ENCODE data around the gene C10orf62. TPM values are rescaled to one million over a fixed set of nuclear protein-coding genes. Genes with fewer than 3 reads are reported as not detected.
A peak's percentile ranks its signal among the peaks of the same experiment; 100 is the strongest.

The C10orf62 gene
- total and polyA plus RNA-seq, 9 of the 15 experiments (the other 6 are each of a cell fraction or from before 2014, with no cell fraction given), result not detected

- TF ChIP-seq GMEB1 (CRISPR knock-in tag; IDR thresholded peaks at IDR 0.05), result no peak
- TF ChIP-seq RBM17 (IDR thresholded peaks at IDR 0.05; ENCODE audit: borderline replicate concordance, low read depth, low read length), result no peak
- TF ChIP-seq CTCFL (IDR thresholded peaks at IDR 0.05; ENCODE audit: borderline replicate concordance, insufficient read depth, low read depth, low read length, poor library complexity, severe bottlenecking), result no peak
- TF ChIP-seq ZNF551 (CRISPR knock-in tag; IDR thresholded peaks at IDR 0.05), result no peak
- no peak for TF ChIP-seq TCFL5 (CRISPR knock-in tag; conservative IDR thresholded peaks at IDR 0.05)
- TF ChIP-seq GABPB1 (CRISPR knock-in tag; IDR thresholded peaks at IDR 0.05), result 0 out of 2 replicates have a peak, but pooled peaks have one; percentile 29
- no peak for TF ChIP-seq WHSC1 (IDR thresholded peaks at IDR 0.05; ENCODE audit: low read length)
- TF ChIP-seq CBFA2T3 (IDR thresholded peaks at IDR 0.05), result no peak
- no peak for TF ChIP-seq ZNF398 (CRISPR knock-in tag; IDR thresholded peaks at IDR 0.05)
- no peak for TF ChIP-seq SMARCA4 (IDR thresholded peaks at IDR 0.05)
- no peak for TF ChIP-seq SFPQ (IDR thresholded peaks at IDR 0.05; ENCODE audit: low read depth, low read length)
- no peak for TF ChIP-seq FOXJ2 (tag; IDR thresholded peaks at IDR 0.05)
- 0 out of 2 replicates have a peak, but pooled peaks have one; percentile 46 for TF ChIP-seq ZHX1 (conservative IDR thresholded peaks at IDR 0.05; ENCODE audit: low read length)
- no peak for TF ChIP-seq KAT2B (IDR thresholded peaks at IDR 0.05; ENCODE audit: low read depth, low read length)
- no peak for TF ChIP-seq ZFP1 (CRISPR knock-in tag; IDR thresholded peaks at IDR 0.05)
- TF ChIP-seq SAFB (IDR thresholded peaks at IDR 0.05; ENCODE audit: borderline replicate concordance, low read depth, low read length), result no peak
Observed at GRCh38 chr10:97632949-97633884, 43.7 kb downstream of the C10orf62 start, which contains the start of gene MORN4 (continued).

Data from K562 (cell line).